HL-60/S4 treated with retinoic acid at 250 ng/mL for 4 days and 3 days (cell line): ENCODE data around the gene APOA5.
"Not testable (repeated sequence)": the region's sequence is repeated elsewhere in the genome, so short reads cannot be mapped to it uniquely, and the experiment has no call there.

Experiments
- in situ Hi-C: fragments of 300-500 bp; cut with MboI; formaldehyde crosslinking; loops from 2 replicates; pipeline ENCODE4 v1.7.0; 2022; ENCODE audit warnings: low sequenced_read_pairs

APOA5 gene

GRCh38 chr11:116791813-116792143 lies at the start of gene APOA5:
Gene APOA5 (minus strand): TSS chr11:116791879. CDS start chr11:116791860, 19 bp downstream.
- in situ Hi-C loops, result loop anchor here (25.0 kb wide), 1 partner anchor 321 kb away; no protein-coding TSS in a partner anchor

- in situ Hi-C loops, result no loop called here
These were observed 49.1 kb upstream of the APOA5 start for GRCh38 chr11:116840746-116841296.

GRCh38 chr11:116840224-116840745 lies 48.6 kb upstream of the APOA5 start:
- in situ Hi-C loops, result no loop called here

GRCh38 chr11:116838321-116839084 lies 46.8 kb upstream of the APOA5 start:
- in situ Hi-C loops, result no loop called here

- in situ Hi-C loops, result no loop called here
These were observed 45.8 kb upstream of the APOA5 start, which contains the start of gene APOA1 for GRCh38 chr11:116837231-116838091. Gene APOA1 (minus strand): TSS chr11:116837622. CDS start chr11:116837387, 235 bp downstream.

- in situ Hi-C loops, result no loop called here
These were observed 44.9 kb upstream of the APOA5 start for GRCh38 chr11:116836632-116836991.

- in situ Hi-C loops, result no loop called here
These were observed 44.3 kb upstream of the APOA5 start for GRCh38 chr11:116835791-116836631.

GRCh38 chr11:116835042-116835772 lies 43.5 kb upstream of the APOA5 start:
- in situ Hi-C loops, result no loop called here

- in situ Hi-C loops, result not testable (repeated sequence)
These were observed 42.9 kb upstream of the APOA5 start for GRCh38 chr11:116834535-116835041.

GRCh38 chr11:116833816-116834534 lies 42.3 kb upstream of the APOA5 start:
- in situ Hi-C loops, result no loop called here

- in situ Hi-C loops, result no loop called here
These were observed 41.8 kb upstream of the APOA5 start for GRCh38 chr11:116833491-116833815.

- in situ Hi-C loops, result no loop called here
These were observed 40.9 kb upstream of the APOA5 start for GRCh38 chr11:116832350-116833290.

- in situ Hi-C loops, result no loop called here
These were observed 40.2 kb upstream of the APOA5 start for GRCh38 chr11:116831790-116832349.

GRCh38 chr11:116830184-116830912 lies 38.7 kb upstream of the APOA5 start:
- in situ Hi-C loops, result no loop called here

GRCh38 chr11:116829525-116830183 lies 38.0 kb upstream of the APOA5 start, which contains the start of gene APOC3:
Gene APOC3 (plus strand): TSS chr11:116829907. CDS start chr11:116830583, 676 bp downstream.
- in situ Hi-C loops, result no loop called here
